Endothelial cell (in vitro differentiated cells): ENCODE data around the gene RCOR2. TPM values are rescaled to one million over a fixed set of nuclear protein-coding genes. Genes with fewer than 3 reads are reported as not detected.

Experiments used
- DNase-seq: peaks from one replicate; pipeline ENCODE4 v3.0.0; 2021; ENCODE audit warnings: low spot score
- H3K27ac Mint-ChIP-seq: one replicate; pipeline ENCODE4 v1.8.0; 2021; ENCODE audit warnings: mixed read lengths, inconsistent platforms; ENCODE audit not compliant: unreplicated experiment
- H3K27me3 Mint-ChIP-seq: one replicate; pipeline ENCODE4 v1.8.0; 2021; ENCODE audit warnings: mild to moderate bottlenecking, moderate library complexity, mixed read lengths, inconsistent platforms; ENCODE audit not compliant: unreplicated experiment
- H3K36me3 Mint-ChIP-seq: one replicate; pipeline ENCODE4 v1.8.0; 2021; ENCODE audit warnings: mild to moderate bottlenecking, low read depth, mixed read lengths, inconsistent platforms; ENCODE audit not compliant: unreplicated experiment
- H3K4me1 Mint-ChIP-seq: one replicate; pipeline ENCODE4 v1.8.0; 2021; ENCODE audit warnings: mild to moderate bottlenecking, mixed read lengths, inconsistent platforms; ENCODE audit not compliant: unreplicated experiment
- H3K4me3 Mint-ChIP-seq: one replicate; pipeline ENCODE4 v1.8.0; 2021; ENCODE audit warnings: mild to moderate bottlenecking, mixed read lengths, inconsistent platforms; ENCODE audit not compliant: unreplicated experiment
- H3K9me3 Mint-ChIP-seq: one replicate; pipeline ENCODE4 v1.8.0; 2021; ENCODE audit warnings: mixed read lengths, inconsistent platforms; ENCODE audit not compliant: unreplicated experiment
- total RNA-seq: library from RNA; stranded (reverse); fragmentation: NEBNext Ultra II Directional; extraction: Animal tissue kit (Norgen Biotek cat#: 25700); gene quantifications from one replicate; pipeline ENCODE4 v1.2.1, GENCODE V29; 2021; ENCODE audit not compliant: unreplicated experiment
- TF ChIP-seq, protein P1 (sequence below): fragments of 200-600 bp; sonication (generic); IDR thresholded peaks from one replicate; pipeline ENCODE4 v1.5.0; 2021; ENCODE audit warnings: antibody characterized with exemption; ENCODE audit not compliant: unreplicated experiment

Gene RCOR2
- total RNA-seq, 1 donor from 2014 or later = 9.3 TPM

- Mint-ChIP-seq H3K36me3 (no peaks in the 10 kb centered on the region), H3K27ac (peak overlapping the region; percentile 87), H3K4me1 (peaks cover 14% of the 10 kb centered on the region), H3K27me3 (peaks cover 4% of the 10 kb centered on the region), H3K9me3 (no peaks in the 10 kb centered on the region), H3K4me3 (peak overlapping the region; percentile 95)
- TF ChIP-seq, protein P1, sequence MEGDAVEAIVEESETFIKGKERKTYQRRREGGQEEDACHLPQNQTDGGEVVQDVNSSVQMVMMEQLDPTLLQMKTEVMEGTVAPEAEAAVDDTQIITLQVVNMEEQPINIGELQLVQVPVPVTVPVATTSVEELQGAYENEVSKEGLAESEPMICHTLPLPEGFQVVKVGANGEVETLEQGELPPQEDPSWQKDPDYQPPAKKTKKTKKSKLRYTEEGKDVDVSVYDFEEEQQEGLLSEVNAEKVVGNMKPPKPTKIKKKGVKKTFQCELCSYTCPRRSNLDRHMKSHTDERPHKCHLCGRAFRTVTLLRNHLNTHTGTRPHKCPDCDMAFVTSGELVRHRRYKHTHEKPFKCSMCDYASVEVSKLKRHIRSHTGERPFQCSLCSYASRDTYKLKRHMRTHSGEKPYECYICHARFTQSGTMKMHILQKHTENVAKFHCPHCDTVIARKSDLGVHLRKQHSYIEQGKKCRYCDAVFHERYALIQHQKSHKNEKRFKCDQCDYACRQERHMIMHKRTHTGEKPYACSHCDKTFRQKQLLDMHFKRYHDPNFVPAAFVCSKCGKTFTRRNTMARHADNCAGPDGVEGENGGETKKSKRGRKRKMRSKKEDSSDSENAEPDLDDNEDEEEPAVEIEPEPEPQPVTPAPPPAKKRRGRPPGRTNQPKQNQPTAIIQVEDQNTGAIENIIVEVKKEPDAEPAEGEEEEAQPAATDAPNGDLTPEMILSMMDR = no peak
- no peak for DNase-seq
Measured at GRCh38 chr11:63937713-63938478, 20.9 kb upstream of the RCOR2 start.

GRCh38 chr11:63933459-63933858 lies 16.5 kb upstream of the RCOR2 start:
- no peak for DNase-seq
- Mint-ChIP-seq H3K9me3 (no peaks in the 10 kb centered on the region), H3K27ac (no peak overlapping the region), H3K27me3 (peaks cover 5% of the 10 kb centered on the region), H3K4me3 (no peak overlapping the region), H3K36me3 (no peaks in the 10 kb centered on the region), H3K4me1 (peaks cover 6% of the 10 kb centered on the region)
- TF ChIP-seq, protein P1 = no peak

DNA sequence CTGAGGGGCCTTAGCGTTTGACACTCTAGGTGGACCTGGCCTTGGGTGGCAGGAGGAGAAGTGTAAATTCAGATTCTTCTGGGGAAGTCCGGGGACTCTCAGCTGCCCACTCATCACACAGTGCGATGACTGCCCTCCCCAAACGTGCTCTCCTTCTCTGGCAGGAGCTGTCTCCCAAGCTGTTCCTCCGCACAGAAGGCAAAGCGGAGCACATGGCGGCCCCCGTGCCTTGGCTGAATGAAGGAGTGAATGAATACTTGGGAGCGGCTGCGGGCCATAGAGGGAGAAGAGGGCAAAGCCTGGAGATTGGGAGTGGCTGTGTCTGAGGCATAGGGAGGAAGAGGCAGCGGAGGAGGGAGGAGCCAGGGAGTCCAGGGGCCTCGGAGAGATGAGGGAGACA lies 14.9 kb upstream of the RCOR2 start:
- TF ChIP-seq, protein P1 = no peak
- no peaks in the 10 kb centered on the region for H3K9me3 Mint-ChIP-seq
- H3K27me3 Mint-ChIP-seq = peaks cover 7% of the 10 kb centered on the region
- no peak overlapping the region for H3K27ac Mint-ChIP-seq
- no peaks in the 10 kb centered on the region for H3K4me1 Mint-ChIP-seq
- H3K36me3 Mint-ChIP-seq = no peaks in the 10 kb centered on the region
- no peak overlapping the region for H3K4me3 Mint-ChIP-seq
- DNase-seq = no peak

DNA sequence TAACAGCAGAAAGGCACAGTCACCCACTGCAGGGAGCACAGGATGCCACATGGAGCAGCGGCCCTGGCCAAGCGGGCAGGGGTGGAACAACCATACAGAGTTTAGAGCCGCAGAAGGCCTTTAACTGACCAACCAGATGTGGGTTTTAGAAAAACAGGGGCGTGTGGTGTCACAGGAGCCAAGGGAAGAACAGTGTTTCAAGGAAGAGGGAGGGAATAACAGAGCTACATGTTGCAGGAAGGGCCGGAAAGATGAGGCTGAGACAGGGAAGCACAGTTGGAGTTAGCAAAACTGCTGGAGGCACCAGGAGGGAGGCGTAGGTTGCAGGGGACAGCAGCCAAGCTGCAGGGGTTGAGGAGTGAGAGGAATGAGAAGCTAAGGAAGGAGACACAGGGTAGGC lies 14.1 kb upstream of the RCOR2 start:
- H3K4me1 Mint-ChIP-seq = no peaks in the 10 kb centered on the region
- no peak for DNase-seq
- H3K27me3 Mint-ChIP-seq = peaks cover 7% of the 10 kb centered on the region
- no peaks in the 10 kb centered on the region for H3K9me3 Mint-ChIP-seq
- TF ChIP-seq, protein P1 = no peak
- no peaks in the 10 kb centered on the region for H3K36me3 Mint-ChIP-seq
- no peak overlapping the region for H3K27ac Mint-ChIP-seq
- no peak overlapping the region for H3K4me3 Mint-ChIP-seq

- no peaks in the 10 kb centered on the region for H3K4me1 Mint-ChIP-seq
- H3K36me3 Mint-ChIP-seq = no peaks in the 10 kb centered on the region
- DNase-seq = no peak
- H3K27ac Mint-ChIP-seq = no peak overlapping the region
- H3K27me3 Mint-ChIP-seq = peaks cover 7% of the 10 kb centered on the region
- H3K4me3 Mint-ChIP-seq = no peak overlapping the region
- H3K9me3 Mint-ChIP-seq = no peaks in the 10 kb centered on the region
- TF ChIP-seq, protein P1 = no peak
Measured at GRCh38 chr11:63929616-63930015, 12.7 kb upstream of the RCOR2 start.
